Measurements from ENCODE around the gene GXYLT2.

DNA sequence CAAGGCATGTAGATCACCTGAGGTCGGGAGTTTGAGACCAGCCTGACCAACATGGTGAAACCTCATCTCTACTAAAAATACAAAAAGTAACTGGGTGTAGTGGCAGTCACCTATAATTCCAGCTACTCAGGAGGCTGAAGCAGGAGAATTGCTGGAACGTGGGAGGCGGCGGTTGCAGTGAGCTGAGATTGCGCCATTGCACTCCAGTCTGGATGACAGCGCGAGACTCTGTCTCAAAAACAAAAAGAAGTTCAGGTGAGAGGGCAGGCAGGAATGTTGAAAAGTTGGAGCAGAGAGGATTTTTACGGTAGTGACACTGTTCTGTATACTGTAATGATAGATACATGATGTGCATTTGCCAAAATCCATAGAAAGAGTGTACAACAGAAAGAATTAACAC is 31.7 kb downstream of the GXYLT2 start:
- TF ChIP-seq, protein P1, sequence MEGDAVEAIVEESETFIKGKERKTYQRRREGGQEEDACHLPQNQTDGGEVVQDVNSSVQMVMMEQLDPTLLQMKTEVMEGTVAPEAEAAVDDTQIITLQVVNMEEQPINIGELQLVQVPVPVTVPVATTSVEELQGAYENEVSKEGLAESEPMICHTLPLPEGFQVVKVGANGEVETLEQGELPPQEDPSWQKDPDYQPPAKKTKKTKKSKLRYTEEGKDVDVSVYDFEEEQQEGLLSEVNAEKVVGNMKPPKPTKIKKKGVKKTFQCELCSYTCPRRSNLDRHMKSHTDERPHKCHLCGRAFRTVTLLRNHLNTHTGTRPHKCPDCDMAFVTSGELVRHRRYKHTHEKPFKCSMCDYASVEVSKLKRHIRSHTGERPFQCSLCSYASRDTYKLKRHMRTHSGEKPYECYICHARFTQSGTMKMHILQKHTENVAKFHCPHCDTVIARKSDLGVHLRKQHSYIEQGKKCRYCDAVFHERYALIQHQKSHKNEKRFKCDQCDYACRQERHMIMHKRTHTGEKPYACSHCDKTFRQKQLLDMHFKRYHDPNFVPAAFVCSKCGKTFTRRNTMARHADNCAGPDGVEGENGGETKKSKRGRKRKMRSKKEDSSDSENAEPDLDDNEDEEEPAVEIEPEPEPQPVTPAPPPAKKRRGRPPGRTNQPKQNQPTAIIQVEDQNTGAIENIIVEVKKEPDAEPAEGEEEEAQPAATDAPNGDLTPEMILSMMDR (IDR thresholded peaks at IDR 0.05) = no peak
- no peak for TF ChIP-seq POLR2A (IDR thresholded peaks at IDR 0.05)
